SK-MEL-5 (cell line): ENCODE data around the gene CA9. TPM values are rescaled to one million over a fixed set of nuclear protein-coding genes. Genes with fewer than 3 reads are reported as not detected.

Experiments
- DNase-seq: peaks from one replicate; pipeline ENCODE4 v3.0.0-alpha.2; 2016; ENCODE audit warnings: low read depth, low spot score
- in situ Hi-C: cut with HindIII; loops from 2 replicates; pipeline ENCODE4 v1.10.0; 2016; ENCODE audit warnings: low sequenced_read_pairs, high pct_unique_total_duplicates, low pct_unique_long_range_greater_than_20kb
- total RNA-seq: library from RNA; depleted of rRNA; stranded (reverse); fragments of >200 nt; shearing (Covaris generic); gene quantifications from 2 replicates; pipeline ENCODE4 v1.2.3, GENCODE V29; 2014

Gene CA9
- total RNA-seq, 1 experiment from 2014 or later: 0.29 TPM

DNA sequence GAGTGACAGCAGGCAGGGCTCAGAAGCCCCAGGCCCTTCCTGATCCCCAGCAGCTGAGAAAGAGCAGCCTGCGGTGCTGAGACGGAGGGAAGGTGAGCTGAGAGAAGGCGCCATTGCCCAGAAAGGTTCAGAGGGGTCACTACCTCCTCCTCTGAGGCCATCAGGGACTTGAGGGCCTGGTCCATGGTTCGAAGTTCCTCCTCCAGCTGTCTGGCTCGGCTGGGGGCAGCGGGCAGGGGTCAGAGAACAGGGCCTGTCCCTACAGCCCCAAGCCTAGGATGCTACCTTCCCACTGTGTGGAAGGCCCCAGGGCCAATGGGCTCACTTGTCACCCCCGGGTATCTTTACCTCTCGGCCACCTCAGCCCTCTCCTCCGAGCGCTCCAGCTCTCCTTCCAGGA, 11.2 kb downstream of the CA9 start:
- DNase-seq: no peak
- in situ Hi-C loops: no loop called here

DNA sequence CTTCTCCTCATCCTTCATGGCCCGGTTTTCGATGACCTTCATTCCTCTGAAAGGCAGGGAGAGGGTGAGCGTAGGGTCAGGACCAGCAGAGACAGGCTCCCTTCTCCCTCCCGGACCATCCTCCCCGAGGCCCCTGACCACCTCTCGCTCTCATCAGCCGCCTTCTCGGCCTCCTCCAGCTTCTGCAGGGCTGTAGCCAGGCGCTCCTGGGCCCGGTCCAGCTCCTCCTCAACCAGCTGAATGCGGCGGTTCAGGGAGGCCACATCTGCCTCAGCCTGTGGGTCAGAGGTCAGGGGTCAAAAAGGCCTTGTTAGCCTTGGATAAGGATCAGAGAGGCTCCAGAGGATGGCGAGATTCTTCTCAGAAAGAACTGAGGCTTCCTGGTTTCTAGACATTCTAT, 11.8 kb downstream of the CA9 start:
- in situ Hi-C loops: no loop called here
- no peak for DNase-seq

DNA sequence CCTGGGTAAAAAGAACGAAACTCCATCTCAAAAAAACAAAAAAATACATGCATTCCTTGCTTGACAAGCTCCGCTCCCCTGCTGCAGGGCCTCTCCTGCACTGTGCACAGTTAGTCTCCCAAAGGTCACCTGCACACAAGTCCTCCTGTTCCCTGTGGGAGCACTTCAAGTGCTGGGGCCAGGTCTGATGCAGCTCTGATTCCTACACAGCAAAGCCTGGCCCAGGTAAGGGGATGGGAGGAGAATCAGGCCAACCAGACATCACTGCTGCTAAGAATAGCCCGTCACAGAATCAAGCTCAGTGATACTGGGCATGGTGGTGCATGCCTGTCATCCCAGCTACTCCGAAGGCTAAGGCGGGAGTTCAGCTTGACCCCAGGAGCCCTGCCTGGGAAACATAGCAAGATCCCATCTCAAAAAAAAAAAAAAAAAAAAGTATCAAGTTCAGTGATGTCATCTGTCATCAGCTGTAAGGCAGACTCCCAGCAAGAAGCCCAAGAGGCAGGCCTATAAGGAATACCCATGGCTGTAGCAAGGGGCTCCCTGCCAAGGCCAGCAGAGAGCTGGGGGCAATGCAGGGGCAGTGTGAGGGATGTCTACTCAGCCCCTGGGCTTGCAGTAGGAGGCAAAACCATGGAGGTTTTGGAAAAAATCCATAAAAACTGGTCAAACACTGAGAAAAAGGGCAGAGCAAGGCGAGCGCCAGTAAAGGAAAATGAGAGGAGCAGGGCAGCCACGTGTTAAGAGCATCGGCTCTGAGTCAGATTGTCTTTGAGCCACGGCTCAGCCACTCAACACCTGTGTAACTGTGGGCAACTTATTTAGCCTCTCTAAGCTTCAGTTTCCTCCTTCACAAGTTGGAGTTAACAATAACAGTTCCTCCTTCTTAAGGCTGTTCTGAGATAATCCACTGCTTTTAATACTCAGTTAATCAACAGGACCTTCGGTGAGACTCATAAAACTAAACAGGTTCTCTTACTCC, 12.8 kb downstream of the CA9 start:
- in situ Hi-C loops: no loop called here
- no peak for DNase-seq

DNA sequence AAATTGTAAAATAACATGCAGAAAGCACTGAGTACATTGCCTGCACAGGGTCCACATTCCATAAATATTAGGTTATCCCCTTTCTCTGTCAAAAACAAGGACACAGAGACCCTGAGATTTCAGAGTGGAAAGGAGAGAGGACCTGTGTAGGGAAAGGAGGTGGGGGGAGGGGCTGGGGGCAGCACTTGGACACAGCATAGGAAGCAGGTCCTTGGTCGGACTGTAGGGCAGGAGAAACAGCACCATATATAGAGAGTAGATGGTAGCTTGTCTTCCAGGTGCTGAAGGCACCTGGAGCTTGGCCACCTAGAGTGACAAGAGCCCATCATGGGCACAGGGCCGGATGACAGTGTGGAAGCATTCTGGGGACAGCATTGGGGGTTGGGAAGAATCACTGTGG, 13.6 kb downstream of the CA9 start:
- no peak for DNase-seq
- in situ Hi-C loops: no loop called here

DNA sequence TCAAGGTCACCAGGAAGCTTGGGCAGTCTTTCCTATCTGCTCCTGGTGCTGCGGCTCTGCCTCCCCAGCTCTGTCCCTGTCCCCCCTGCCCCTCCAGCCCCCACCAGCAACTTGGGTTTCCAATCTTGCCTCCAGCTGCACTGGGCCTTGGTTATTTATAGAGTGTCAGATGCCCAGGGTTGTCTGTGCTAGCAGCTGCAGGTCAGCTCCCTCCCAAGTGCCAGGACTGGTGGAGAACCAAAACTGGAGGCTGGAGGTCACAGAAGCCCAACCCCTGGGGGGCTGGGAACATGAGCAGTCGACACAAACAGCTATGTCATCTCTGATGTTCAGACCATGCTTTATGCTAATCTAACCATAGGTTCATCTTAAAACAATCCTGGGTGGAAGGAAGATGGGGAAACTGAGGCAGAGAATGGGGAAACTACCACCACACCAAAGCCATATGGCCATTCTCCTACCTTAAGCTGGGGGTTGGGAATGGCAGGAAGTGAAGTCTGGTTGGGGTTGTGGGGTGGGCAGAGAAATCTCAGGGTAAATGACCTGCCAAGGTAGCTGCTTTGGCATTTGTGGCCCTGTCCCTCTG, 14.3 kb downstream of the CA9 start:
- no peak for DNase-seq
- in situ Hi-C loops: no loop called here

DNA sequence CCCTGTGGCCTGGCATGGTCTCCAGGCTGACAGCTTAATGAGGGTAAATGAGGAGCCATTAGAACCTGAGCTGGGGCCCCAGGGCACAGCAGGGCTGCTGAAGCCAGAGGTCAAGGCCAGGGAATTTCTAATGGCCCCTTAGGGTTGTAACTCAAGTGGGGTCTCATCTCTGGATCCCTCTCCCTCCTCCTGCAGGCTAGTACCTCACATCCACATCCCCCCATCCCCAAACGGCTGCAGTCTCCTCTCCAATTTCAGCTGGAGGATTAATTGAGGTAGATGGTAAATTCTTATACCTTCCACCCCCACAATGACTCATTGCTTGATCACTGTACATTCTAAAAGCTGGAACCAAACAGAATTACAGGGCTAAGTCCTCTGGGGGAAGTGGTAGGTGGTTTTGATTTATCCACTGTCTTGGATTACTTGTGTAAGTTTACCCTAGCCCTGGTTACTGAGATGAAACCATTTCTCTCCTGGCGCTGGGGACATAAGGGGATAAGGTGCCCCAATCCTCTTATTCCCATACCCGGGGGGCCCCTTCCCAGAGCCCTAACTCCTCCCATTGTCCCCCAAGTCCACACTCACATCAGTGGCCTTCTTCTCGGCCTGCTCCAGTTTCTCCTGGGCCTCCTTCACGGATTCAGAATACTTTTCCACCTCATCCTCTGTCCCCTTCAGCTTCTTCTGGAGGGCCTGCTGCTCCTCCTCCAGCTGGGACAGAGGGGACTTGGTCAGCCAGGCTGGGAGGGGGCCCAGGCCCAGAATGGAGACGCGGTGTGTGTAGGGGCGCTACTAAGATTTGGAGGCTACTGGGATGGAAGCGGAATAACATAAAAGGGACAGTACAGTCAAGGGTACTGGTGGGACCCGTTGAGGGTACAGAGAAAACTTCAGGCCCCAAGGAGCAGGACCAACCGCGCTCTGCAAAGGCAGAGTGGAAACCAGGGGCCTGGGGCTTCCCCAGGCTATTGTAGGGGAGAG, 15.1 kb downstream of the CA9 start:
- in situ Hi-C loops: no loop called here
- DNase-seq: no peak

DNA sequence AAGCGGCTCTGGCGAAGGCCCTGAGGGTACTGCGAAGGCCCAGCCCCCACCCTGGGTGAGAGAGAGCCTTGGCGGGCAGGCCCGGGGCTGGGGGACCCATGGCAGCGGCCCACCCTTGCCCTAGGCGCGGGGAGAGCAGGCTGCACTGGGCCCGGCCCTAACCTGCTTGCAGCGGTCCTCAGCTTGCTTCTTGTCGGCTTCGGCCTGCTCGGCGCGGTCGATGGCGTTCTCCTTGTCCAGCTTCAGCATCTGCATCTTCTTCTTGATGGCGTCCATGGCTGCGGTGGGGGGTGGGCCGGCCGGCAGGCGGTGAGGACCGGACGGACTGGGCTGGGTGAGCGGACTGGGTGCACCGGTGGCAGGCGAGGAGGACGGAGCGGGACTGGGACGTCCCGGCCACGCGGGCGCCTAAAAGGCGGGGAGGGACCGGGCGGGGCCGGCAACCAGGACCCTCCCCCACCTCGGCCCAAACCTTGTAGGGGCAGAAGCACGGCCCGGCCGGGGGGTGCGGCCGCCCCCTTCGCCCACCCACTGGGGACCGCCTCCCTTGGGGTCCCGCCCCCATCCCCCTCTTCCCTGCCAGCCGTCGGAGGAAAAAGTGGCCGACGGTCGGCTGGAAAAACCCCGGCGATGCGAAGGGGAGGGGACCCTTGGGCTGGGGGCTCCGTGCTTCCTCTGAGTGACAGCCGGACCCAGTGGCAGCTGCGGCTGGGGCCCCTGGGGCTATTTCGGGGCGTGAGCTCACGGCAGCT, 16.0 kb downstream of the CA9 start, which contains the start of gene TPM2:
TSS of gene TPM2 (minus strand) at position 384 of the 752 bp plus-strand sequence. CDS start at position 276, 108 bp downstream.
- in situ Hi-C loops: no loop called here
- no peak for DNase-seq

DNA sequence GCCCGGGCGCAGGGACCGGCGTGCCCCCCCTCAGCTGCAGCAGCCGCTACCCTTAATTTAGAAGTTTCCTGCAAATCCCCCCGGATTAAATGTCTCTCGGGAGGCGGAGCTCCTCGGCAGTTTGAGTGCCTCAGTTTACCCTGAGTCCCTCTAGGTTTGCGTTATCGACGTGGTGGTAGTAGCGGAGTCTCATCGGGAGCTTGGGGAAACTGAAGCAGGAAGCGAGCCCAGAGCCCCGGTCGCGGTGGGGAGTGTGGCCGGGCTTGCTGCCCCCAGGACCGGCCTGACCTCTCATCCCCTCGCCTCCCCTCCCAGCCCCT, 16.5 kb downstream of the CA9 start:
- no peak for DNase-seq
- in situ Hi-C loops: no loop called here

DNA sequence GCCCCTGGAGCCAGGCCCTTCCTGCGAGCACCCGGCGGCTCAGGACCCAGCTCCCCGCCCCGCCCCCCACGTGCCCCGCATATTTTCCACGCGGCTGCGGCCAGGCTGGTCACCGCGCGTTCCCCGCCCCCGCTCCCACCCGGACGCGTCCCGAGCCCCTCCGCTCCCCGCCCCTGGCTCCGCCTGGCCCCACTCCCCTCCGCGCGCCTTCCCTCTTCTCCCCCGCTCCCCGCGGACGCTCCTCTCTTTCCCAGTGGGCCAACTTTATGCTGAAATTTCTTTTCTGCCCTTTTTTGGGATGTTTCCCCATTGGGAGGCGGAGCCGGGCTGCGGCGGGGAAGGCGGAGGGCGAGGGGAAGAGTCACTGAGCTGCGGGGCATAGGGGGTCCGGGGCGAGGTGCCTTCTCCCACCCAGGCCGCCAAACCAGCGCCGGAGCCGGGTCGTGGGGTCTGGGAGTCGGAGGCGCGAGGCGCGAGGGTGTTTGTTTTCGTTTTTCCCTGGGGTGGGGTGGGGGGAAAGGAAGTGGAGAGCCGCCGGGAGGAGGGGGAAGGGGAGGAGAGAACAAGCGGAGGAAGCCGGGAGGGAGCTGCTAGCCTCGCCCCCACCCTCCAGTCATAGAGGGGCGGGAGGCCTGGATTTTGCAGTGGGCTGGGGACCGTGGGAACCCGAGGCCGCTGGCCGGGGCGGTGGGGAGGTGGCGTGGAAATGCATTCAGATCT, 17.0 kb downstream of the CA9 start:
- in situ Hi-C loops: no loop called here
- peak; percentile 53 for DNase-seq

DNA sequence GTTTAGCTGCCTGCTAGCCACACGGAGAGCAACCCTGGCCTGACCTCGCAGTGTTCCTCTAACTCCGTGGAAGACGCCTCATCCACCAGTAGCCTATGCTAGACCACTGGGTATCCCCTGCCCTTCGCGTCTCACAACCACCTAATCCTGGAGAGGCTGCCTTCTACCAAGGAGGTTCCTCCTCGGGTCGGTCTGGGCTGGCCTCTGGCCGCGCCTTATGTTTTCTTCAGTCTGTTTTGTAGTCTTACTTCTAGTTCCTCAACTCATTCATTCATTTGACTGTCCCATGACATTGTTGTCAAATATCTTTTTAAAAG, 17.6 kb downstream of the CA9 start:
- no peak for DNase-seq
- in situ Hi-C loops: no loop called here

DNA sequence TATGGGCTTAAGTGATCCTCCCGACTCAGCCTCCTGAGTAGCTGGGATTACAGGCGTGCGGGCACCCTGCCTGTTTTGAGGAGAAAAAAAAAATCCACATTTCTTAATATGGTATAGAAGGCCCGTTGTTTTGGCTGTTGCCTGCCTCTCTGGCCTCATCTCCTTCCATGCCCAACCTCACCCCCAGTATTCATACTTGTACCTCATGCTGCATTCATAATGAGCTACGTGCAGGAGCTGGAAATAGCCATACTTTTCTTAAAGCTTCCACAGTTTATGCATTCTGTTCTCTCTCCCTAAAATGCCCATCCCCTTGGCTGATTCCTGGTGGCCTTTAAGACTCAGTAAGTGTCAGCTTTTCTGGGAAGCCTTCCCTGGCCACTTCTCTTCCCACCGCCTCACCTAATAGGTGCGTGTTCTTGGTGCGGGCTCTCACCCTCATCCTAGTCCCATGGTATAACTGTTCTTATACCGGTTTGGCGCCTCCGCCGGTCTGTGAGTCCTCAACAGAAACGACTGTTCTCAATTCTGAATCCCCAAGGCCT, 18.1 kb downstream of the CA9 start:
- no peak for DNase-seq
- in situ Hi-C loops: no loop called here

DNA sequence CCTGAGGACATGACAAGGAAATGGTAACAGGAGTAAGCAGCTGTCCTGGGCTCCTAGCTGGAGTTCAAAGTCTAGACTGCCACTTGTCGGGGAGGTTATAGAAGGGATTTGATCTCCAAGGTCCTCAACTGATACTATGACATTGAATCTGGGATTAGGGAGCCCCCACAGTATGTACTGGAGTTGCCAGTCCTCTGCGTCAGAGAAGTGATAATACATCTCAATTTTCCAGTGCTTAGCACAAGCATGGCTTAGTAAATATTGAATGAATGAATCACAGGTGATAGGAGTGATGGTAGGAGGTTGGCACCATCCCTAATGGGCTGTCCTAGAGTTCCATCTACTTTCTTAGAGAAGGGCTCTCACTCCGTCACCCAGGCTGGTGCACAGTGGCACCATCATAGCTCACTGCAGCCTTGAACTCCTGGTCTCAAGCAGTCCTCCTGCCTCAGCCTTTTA, 22.2 kb downstream of the CA9 start:
- DNase-seq: no peak
- in situ Hi-C loops: no loop called here

DNA sequence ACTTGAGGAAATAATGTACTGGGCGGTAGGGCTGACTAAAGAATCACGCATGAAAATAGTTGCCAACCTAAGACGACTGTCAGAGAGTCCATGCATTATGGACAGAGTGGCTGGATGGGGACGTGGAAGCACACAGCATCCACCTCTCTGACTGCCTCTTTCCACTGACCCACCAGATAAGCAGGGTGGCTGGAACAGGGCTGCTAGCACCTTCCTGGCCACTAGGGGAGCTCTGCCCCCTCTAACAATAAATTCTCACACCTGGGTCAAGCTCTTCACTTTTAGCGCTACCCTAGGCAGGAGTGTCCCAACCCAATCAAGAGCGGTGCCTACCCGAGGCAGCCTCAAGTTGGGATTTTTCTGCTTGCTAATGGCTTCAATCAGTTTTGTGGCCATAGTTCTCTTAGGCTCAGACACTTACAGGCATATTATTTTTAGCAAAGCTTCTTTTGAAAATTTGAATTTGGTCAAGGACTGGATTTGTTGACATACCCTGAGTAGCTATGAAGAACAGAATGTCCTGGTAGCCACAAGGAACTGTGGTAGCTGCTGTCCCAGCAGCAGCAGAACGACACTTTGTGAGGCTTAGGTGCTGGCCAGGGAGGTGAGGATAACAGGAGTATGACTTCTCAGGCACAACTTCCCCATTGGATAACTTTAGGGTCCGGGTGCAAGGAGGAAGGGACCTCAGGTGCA, 22.9 kb downstream of the CA9 start:
- peak; percentile 62 for DNase-seq
- in situ Hi-C loops: no loop called here

DNA sequence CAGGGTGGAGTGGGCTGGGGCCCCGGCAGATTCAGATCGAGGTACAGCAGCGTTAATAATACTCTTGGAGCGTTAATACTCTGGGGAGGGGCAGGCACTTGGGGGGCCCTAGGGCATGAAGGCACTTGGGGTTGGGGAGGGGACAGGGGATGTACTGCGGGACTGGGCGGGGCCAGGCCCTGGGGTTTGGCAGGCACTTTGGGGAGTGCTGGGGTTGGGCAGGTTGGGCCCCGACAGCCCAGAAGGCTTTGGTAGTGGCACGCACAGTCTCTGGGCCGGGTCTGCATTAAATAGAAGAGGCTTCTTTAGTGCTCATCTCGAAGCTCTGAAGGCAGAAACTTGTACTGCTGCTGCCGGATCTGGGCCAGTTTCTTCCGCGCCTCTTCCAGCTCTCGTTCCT, 23.8 kb downstream of the CA9 start:
- in situ Hi-C loops: no loop called here
- no peak for DNase-seq

DNA sequence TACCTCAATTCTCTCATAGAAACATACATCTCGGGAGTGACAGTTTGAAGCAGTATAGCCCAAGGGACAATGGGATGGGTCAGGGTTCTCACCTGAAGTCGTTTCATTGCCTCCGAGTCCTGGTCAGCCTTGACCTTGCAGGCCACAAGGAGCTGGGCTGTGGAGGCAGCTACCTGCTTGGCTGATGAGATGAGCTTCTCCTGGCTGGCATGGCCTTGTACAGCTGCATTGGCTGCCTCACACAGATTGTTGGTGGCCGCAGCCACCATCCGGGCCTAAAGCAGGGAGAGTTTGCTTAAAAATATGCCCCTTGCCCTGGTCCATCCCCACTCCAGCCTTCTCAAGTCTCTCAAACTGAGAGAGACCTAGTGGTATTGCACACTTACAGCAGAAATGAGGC, 24.5 kb downstream of the CA9 start:
- no peak for DNase-seq
- in situ Hi-C loops: no loop called here

DNA sequence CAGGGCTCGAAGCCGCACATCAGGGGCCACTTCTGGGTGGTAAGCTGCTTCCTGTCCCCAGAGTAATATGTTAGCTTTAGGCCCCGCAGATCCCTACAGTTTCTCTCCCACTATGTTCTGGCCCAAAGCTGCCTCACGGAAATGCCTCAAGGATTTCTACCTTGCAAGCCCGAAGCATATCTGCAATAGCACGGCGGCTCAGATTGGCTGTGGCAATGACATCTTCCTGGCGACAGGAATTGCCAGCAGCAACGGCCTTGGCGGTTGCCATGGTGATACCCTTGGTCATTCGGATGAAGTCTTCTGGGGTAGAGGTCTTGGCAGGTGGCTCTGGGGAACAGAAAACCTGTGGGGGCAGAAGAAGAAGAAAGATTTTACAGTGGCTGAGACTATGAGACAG, 26.3 kb downstream of the CA9 start:
- in situ Hi-C loops: no loop called here

More for the DNA sequence above, 26.3 kb downstream of the CA9 start:
- no peak for DNase-seq
